22Rv1 (cell line): ENCODE measurements around the gene SEPTIN1.

Experiments
- ZFX ChIP-seq: fragments of 450-650 bp; IDR thresholded peaks from 2 replicates; pipeline ENCODE4 v1.6.1; 2017; ENCODE audit warnings: antibody characterized with exemption, borderline replicate concordance
- TF ChIP-seq, protein P1 (sequence below): fragments of 450-650 bp; IDR thresholded peaks from 2 replicates; pipeline ENCODE4 v1.5.1; 2017; ENCODE audit warnings: mild to moderate bottlenecking

DNA sequence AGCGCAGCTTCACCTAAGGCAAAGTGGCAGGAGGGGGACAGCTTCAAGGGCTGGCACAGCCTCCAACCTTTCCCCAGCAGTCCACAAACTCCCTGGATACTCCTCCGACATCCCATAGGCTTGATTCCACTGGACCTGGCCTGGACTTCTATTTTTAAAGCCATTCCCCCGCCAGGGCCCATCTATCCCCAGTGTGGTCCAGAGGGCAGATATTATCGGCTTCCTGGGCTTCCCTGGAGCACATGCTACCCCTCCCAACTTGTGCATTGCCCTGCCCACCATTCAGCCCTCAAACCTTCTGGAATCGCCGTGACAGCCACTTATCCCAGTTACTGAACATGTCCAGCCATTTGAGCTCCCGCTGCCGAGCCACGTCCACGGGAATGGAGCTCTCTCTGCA is 17.2 kb downstream of the SEPTIN1 start:
- TF ChIP-seq, protein P1, sequence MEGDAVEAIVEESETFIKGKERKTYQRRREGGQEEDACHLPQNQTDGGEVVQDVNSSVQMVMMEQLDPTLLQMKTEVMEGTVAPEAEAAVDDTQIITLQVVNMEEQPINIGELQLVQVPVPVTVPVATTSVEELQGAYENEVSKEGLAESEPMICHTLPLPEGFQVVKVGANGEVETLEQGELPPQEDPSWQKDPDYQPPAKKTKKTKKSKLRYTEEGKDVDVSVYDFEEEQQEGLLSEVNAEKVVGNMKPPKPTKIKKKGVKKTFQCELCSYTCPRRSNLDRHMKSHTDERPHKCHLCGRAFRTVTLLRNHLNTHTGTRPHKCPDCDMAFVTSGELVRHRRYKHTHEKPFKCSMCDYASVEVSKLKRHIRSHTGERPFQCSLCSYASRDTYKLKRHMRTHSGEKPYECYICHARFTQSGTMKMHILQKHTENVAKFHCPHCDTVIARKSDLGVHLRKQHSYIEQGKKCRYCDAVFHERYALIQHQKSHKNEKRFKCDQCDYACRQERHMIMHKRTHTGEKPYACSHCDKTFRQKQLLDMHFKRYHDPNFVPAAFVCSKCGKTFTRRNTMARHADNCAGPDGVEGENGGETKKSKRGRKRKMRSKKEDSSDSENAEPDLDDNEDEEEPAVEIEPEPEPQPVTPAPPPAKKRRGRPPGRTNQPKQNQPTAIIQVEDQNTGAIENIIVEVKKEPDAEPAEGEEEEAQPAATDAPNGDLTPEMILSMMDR = no peak
- no peak for TF ChIP-seq ZFX
